GM06990 (cell line): ENCODE results near the gene SEMA7A.

Experiments
- DNase-seq: peaks from one replicate; pipeline ENCODE4 v3.0.0-alpha.2; 2011; ENCODE audit not compliant: insufficient read length; ENCODE audit errors: extremely low read depth
- H3K27me3 ChIP-seq: replicated peaks from 2 replicates; pipeline ENCODE4 v1.6.0; 2011; ENCODE audit warnings: low read length; ENCODE audit not compliant: control insufficient read depth, insufficient read depth
- H3K36me3 ChIP-seq: 2 replicates; pipeline ENCODE4 v1.5.1; 2011; ENCODE audit warnings: low read length; ENCODE audit not compliant: control insufficient read depth, insufficient read depth
- H3K4me3 ChIP-seq: replicated peaks from 2 replicates; pipeline ENCODE4 v1.5.1; 2011; ENCODE audit warnings: low read depth, mild to moderate bottlenecking, control low read depth, low read length
- CTCF ChIP-seq: IDR thresholded peaks from 2 replicates; pipeline ENCODE4 v1.5.1; 2011; ENCODE audit warnings: low read length, control low read depth, mild to moderate bottlenecking, inconsistent platforms; ENCODE audit not compliant: insufficient read depth, poor library complexity, severe bottlenecking

The SEMA7A gene

GRCh38 chr15:74386496-74387140 is 47.1 kb downstream of the SEMA7A start:
- Histone ChIP-seq H3K36me3 (no peaks in the 10 kb centered on the region), H3K27me3 (no peaks in the 10 kb centered on the region), H3K4me3 (no peak overlapping the region)
- no peak for TF ChIP-seq CTCF
- DNase-seq = no peak

DNA sequence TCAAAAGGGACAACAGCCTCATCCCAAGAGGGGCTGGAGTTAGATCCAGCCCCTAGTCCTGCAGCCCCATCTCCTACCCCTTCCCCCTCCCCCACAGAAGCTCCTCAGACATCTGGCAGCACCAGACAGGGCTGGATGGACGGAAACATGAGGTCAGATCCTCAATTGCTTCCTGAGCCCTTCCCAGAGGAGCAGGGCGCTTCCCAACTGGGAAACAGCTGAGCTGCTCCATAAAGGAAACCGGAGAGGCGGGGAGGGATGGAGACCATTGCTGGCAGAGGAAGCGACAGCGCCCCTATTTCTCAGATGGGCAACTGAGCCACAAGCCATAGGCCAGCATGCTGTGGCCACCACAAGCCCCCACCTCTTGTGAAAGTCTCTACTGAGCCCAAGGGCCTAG is 48.0 kb downstream of the SEMA7A start:
- Histone ChIP-seq H3K27me3 (no peaks in the 10 kb centered on the region), H3K4me3 (no peak overlapping the region), H3K36me3 (no peaks in the 10 kb centered on the region)
- DNase-seq = no peak
- no peak for TF ChIP-seq CTCF

DNA sequence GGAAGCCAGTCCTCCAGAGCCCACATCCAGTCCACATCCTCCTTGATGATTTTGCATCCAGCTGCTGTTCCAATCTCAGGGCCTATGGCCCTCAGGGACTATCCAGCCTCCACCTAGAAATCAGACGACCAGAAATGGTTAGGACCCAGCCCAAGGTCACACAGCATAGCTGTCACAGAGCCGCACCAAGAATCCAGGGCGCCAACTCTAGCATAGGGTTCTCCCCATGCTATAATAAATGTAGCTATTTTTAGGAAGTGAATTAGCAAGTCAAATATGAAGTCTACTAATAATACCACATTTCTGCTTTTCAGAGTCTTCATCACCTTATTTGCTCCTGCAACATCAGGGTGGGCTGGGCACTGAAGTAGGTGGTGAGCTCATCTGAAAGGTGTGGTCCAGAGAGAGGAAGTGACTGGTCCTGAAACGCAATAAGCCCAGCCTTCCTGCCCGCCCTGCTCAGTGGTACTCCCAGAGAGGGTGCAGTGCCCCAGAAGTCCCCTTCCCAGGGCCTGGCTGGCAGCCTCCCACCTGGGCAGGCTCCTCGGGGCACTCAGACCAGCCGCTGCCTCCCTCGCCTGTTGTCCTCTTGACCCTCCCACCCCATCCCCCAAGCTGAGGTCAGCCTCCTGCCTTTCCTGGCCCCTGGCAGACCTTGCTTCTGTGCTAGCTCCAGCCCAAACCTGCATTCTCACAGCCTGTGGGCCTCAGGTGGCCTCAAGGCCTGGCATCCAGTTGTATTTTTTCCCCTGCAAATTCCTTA is 48.7 kb downstream of the SEMA7A start:
- Histone ChIP-seq H3K27me3 (no peaks in the 10 kb centered on the region), H3K4me3 (peak overlapping the region; percentile 6), H3K36me3 (no peaks in the 10 kb centered on the region)
- DNase-seq = peak; percentile 86
- no peak for TF ChIP-seq CTCF

GRCh38 chr15:74384566-74384880 is 49.2 kb downstream of the SEMA7A start:
- H3K4me3 ChIP-seq = peak overlapping the region; percentile 6
- no peak for DNase-seq
- H3K36me3 ChIP-seq = no peaks in the 10 kb centered on the region
- no peak for TF ChIP-seq CTCF
- H3K27me3 ChIP-seq = no peaks in the 10 kb centered on the region

- DNase-seq = peak; percentile 87
- TF ChIP-seq CTCF = peak; percentile 39
- Histone ChIP-seq H3K36me3 (no peaks in the 10 kb centered on the region), H3K27me3 (no peaks in the 10 kb centered on the region), H3K4me3 (no peak overlapping the region)
These were observed 49.8 kb downstream of the SEMA7A start for GRCh38 chr15:74383695-74384565.
